ENCODE measurements around the gene KCNE2. TPM values are rescaled to one million over a fixed set of nuclear protein-coding genes. Genes with fewer than 3 reads are reported as not detected.

Gene KCNE2
- total RNA-seq, 2 donors from 2014 or later, result not detected

DNA sequence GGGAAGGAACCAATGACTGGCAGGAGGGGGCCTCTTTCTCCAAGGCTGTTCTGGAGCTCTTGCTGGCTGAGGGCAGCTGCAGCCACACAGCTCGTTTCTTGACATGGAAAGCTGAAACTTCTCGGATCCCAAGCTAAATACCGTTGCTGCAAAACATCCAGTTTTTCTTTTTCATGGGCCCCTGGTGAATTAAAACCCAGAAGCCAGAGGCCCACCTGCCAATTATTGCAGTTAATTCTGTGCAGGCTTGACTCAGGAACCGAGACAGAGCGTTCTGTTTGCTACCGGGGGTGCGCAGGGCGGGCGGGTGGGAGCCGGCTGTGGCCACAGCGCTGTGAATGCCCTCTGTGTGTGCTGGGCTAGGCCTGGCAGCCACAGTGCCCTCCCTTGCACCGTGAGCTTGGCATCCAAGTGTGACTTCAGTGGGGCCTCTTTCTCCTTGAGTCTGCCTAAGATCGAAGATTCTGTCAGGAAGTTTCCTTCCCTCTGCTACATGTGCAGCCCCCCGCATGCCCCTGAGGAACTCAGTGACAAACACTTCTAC is 19.9 kb upstream of the KCNE2 start:
- Histone ChIP-seq H3K4me3 (no peak overlapping the region), H3K27ac (no peak overlapping the region), H3K36me3 (no peaks in the 10 kb centered on the region), H3K27me3 (replicated peaks; ENCODE audit: insufficient read depth) (no peaks in the 10 kb centered on the region), H3K4me1 (replicated peaks) (no peaks in the 10 kb centered on the region), H3K9me3 (no peaks in the 10 kb centered on the region)
- intact Hi-C loops (cut with DNase I), result no loop called here
- no peak for DNase-seq (ENCODE audit: low spot score)
- 66% methylated on average over 14 of the region's 14 CpGs for WGBS
- TF ChIP-seq, protein P1, sequence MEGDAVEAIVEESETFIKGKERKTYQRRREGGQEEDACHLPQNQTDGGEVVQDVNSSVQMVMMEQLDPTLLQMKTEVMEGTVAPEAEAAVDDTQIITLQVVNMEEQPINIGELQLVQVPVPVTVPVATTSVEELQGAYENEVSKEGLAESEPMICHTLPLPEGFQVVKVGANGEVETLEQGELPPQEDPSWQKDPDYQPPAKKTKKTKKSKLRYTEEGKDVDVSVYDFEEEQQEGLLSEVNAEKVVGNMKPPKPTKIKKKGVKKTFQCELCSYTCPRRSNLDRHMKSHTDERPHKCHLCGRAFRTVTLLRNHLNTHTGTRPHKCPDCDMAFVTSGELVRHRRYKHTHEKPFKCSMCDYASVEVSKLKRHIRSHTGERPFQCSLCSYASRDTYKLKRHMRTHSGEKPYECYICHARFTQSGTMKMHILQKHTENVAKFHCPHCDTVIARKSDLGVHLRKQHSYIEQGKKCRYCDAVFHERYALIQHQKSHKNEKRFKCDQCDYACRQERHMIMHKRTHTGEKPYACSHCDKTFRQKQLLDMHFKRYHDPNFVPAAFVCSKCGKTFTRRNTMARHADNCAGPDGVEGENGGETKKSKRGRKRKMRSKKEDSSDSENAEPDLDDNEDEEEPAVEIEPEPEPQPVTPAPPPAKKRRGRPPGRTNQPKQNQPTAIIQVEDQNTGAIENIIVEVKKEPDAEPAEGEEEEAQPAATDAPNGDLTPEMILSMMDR (IDR thresholded peaks at IDR 0.05), result no peak

DNA sequence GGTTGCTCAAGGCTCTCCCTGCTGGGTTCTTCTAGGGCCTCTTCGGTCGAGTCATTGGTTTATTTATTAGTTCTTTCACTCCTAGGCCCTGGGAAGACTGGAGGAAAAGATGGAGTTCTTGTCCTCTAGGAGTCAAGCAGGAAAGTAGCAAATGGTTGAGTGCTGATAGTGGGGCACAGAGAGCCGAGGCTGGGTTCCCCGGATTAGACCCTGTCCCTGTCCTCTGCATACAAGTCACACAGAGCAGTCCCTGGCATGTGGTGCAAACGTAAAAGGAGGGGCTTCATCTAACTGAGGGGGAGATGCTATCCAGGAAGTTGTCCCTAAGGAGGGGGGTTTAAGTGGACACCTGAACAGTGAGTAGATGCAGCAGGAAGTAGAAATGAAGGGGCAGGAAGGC is 19.2 kb upstream of the KCNE2 start:
- H3K9me3 ChIP-seq, result no peaks in the 10 kb centered on the region
- H3K4me3 ChIP-seq, result no peak overlapping the region
- no peak overlapping the region for H3K27ac ChIP-seq
- no peak for DNase-seq (ENCODE audit: low spot score)
- intact Hi-C loops (cut with DNase I), result no loop called here
- TF ChIP-seq, protein P1 (IDR thresholded peaks at IDR 0.05), result no peak
- TF ChIP-seq POLR2A (IDR thresholded peaks at IDR 0.05) (no peak), POLR2AphosphoS5 (IDR thresholded peaks at IDR 0.05) (no peak)
- WGBS, result 83% methylated on average over 5 of the region's 5 CpGs
- no peaks in the 10 kb centered on the region for H3K27me3 ChIP-seq (replicated peaks; ENCODE audit: insufficient read depth)
- no peaks in the 10 kb centered on the region for H3K4me1 ChIP-seq (replicated peaks)
- no peaks in the 10 kb centered on the region for H3K36me3 ChIP-seq

DNA sequence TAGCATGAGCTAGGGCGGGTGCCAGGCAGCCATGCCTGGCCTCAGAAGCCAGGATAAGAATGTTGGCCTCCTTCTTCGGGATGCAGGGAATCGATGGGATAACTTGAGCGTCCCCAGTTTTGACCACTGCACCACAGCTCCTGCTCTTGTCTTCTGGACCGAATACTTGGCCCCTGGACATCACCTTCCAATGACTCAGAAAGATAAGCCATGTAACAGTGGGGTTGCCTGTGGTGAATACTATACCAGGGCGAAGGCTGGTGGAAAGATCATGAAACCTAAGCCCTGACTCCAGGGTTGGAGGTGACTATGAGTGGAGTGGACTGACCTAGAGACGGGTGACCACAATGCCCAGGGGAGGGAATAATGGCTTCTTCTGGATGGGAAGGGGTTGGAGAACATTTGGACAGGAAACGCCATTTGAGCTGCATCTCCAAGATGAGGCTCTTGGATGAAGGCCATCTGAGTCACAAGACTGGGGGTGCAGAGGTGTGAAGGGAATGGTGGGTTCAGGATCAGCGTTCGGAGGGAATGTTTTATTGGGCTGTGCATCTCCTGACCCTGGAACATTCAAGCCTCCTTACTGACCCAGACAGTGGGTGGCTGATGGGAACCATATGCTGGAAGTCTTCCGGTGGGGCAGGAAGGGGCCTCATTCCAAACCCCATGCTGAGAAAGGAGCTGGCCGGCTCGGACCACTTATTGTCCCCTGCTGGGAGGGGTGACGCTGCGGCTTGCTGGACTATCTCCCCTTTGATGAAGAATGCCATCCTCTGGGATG is 18.5 kb upstream of the KCNE2 start:
- Histone ChIP-seq H3K4me3 (no peak overlapping the region), H3K27me3 (replicated peaks; ENCODE audit: insufficient read depth) (no peaks in the 10 kb centered on the region), H3K27ac (peak overlapping the region; percentile 56 to 69), H3K36me3 (no peaks in the 10 kb centered on the region), H3K9me3 (no peaks in the 10 kb centered on the region), H3K4me1 (replicated peaks) (no peaks in the 10 kb centered on the region)
- no peak for DNase-seq (ENCODE audit: low spot score)
- WGBS, result 68% methylated on average over 15 of the region's 15 CpGs
- intact Hi-C loops (cut with DNase I), result loop anchor here (1.0 to 5.0 kb wide), 3 partner anchors 143 to 273 kb away; no protein-coding TSS in a partner anchor
- TF ChIP-seq, protein P1 (IDR thresholded peaks at IDR 0.05), result no peak
- TF ChIP-seq POLR2A (IDR thresholded peaks at IDR 0.05) (no peak), POLR2AphosphoS5 (IDR thresholded peaks at IDR 0.05) (no peak)

DNA sequence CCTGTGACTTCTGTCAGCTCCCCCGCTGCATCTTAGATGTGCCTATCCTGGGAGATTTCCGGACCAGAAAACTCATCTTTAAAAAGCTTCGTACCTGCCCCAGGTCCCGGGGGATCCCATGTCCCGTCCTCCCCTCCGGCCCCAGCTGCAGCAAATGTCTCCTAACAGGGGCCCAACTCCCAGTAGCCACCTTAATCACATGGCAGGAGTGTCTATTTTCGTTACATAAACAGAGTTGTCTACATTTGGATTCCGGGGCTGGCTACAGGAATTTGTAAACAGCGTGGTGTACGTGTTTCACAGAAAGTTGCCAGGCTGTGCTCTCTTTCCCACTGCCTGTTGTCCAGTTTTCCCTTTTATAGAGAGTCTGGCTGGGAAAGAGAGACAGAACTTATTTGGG is 17.9 kb upstream of the KCNE2 start:
- H3K27ac ChIP-seq, result peak overlapping the region; percentile 56 to 69
- TF ChIP-seq POLR2A (IDR thresholded peaks at IDR 0.05) (no peak), POLR2AphosphoS5 (IDR thresholded peaks at IDR 0.05) (peak; percentile 44)
- no peaks in the 10 kb centered on the region for H3K36me3 ChIP-seq
- no peaks in the 10 kb centered on the region for H3K27me3 ChIP-seq (replicated peaks; ENCODE audit: insufficient read depth)
- no peaks in the 10 kb centered on the region for H3K4me1 ChIP-seq (replicated peaks)
- H3K9me3 ChIP-seq, result no peaks in the 10 kb centered on the region
- WGBS, result 54% methylated on average over 10 of the region's 10 CpGs
- no peak overlapping the region for H3K4me3 ChIP-seq
- intact Hi-C loops (cut with DNase I), result loop anchor here (1.0 to 5.0 kb wide), 3 partner anchors 144 to 274 kb away; no protein-coding TSS in a partner anchor
- DNase-seq (ENCODE audit: low spot score), result no peak

DNA sequence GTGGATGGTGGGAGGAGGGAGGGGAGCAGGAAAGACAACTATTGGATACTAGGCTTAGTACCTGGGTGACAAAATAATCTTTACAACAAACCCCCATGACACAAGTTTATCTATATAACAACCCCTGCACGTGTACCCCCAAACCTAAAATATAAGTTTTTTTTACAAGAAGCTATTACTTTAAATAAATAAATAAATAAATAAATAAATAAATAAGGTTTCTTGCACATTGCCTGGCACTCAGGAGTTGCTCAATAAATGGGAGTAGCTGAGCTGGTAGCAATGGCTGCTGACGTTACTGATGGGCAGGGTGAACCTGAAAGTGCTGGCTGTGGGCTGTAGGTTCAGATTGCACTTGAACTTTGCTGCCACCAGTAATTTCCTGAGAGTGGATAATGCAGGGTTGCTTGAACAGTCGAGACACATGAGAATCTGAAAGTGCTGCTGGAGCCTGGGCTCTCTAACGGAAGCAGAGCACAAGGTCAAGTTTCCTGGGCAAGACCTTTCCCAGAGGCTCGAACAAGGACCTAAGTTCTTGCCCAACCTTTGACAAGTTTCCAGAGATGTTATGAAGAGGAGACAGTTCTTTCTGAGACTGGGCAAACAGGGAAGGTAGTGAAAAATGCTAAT is 14.8 kb upstream of the KCNE2 start:
- Histone ChIP-seq H3K36me3 (no peaks in the 10 kb centered on the region), H3K4me1 (replicated peaks) (no peaks in the 10 kb centered on the region), H3K27ac (no peak overlapping the region), H3K4me3 (no peak overlapping the region), H3K27me3 (replicated peaks; ENCODE audit: insufficient read depth) (no peaks in the 10 kb centered on the region), H3K9me3 (no peaks in the 10 kb centered on the region)
- TF ChIP-seq POLR2AphosphoS5 (IDR thresholded peaks at IDR 0.05), result no peak
- TF ChIP-seq, protein P1 (IDR thresholded peaks at IDR 0.05), result no peak
- TF ChIP-seq POLR2A (IDR thresholded peaks at IDR 0.05), result no peak
- WGBS, result 80% methylated on average over 5 of the region's 5 CpGs
- DNase-seq (ENCODE audit: low spot score), result no peak
- intact Hi-C loops (cut with DNase I), result loop anchor here (5.0 kb wide), 2 partner anchors 147 to 222 kb away; no protein-coding TSS in a partner anchor
